ENCODE measurements around the gene NRG3. TPM values are rescaled to one million over a fixed set of nuclear protein-coding genes. Genes with fewer than 3 reads are reported as not detected.

Gene NRG3
- total and polyA plus RNA-seq, 2 of the 4 experiments (the other 2 are of a cell fraction) = not detected

GRCh38 chr10:81911328-81911727 is 36.3 kb downstream of the NRG3 start:
- no peaks in the 10 kb centered on the region for H3K9me1 ChIP-seq (ENCODE audit: insufficient read depth, low read length)
- no peak for ATAC-seq (ENCODE audit: low read depth)
- H3K36me3 ChIP-seq (ENCODE audit: control insufficient read depth, insufficient read depth, low read length) = no peaks in the 10 kb centered on the region
- no peak overlapping the region for H2AK5ac ChIP-seq (ENCODE audit: low read depth, low read length)
- no peak overlapping the region for H3K27ac ChIP-seq (ENCODE audit: insufficient read depth, low read length)
- no peaks in the 10 kb centered on the region for H3K4me1 ChIP-seq (ENCODE audit: control insufficient read depth, insufficient read depth, low read length)
- H2AFZ ChIP-seq (replicated peaks; ENCODE audit: low read length, poor library complexity) = no peak overlapping the region
- in situ Hi-C loops (cut with MboI; ENCODE audit: low sequenced_read_pairs) = no loop called here
- H4K20me1 ChIP-seq (ENCODE audit: insufficient read depth, low read length) = no peaks in the 10 kb centered on the region
- intact Hi-C loops (cut with micrococcal nuclease) = no loop called here
- no peak overlapping the region for H3K4me2 ChIP-seq (ENCODE audit: low read depth, low read length)
- H3K9me3 ChIP-seq (ENCODE audit: control insufficient read depth, insufficient read depth, low read length) = peaks cover 3% of the 10 kb centered on the region
- no peak overlapping the region for H2BK15ac ChIP-seq (ENCODE audit: low read depth, low read length)
- H3K18ac ChIP-seq (ENCODE audit: low read depth, low read length) = no peak overlapping the region
- H4K5ac ChIP-seq (ENCODE audit: low read depth, low read length) = no peak overlapping the region
- DNase-seq = no peak
- no peaks in the 10 kb centered on the region for H3K27me3 ChIP-seq (ENCODE audit: control insufficient read depth, insufficient read depth, low read length)
- dilution Hi-C loops (cut with HindIII; ENCODE audit: low sequenced_read_pairs, unreplicated experiment) = no loop called here
- H3K79me1 ChIP-seq (ENCODE audit: low read depth in 1 of 2, low read length in 2 of 2) = no peaks in the 10 kb centered on the region
- H3K4me3 ChIP-seq (ENCODE audit: insufficient read depth, low read depth, low read length) = no peak overlapping the region
- no peak overlapping the region for H2BK5ac ChIP-seq (ENCODE audit: low read depth, low read length, poor library complexity, severe bottlenecking)
- no peak overlapping the region for H3K56ac ChIP-seq (ENCODE audit: extremely low read depth, insufficient read depth, low read length)
- no peak overlapping the region for H4K91ac ChIP-seq (ENCODE audit: insufficient read depth, low read depth, low read length)
- WGBS, 2 experiments (ENCODE audit: extremely low coverage in 2 of 2, insufficient read length in 1 of 2) = no CpG with 5 or more reads among the region's 3 CpGs
- H2BK20ac ChIP-seq (ENCODE audit: low read depth, low read length) = no peak overlapping the region
- H3K4ac ChIP-seq (ENCODE audit: low read depth, low read length) = no peak overlapping the region
- no peak overlapping the region for H4K8ac ChIP-seq (ENCODE audit: low read depth in 2 of 2, low read length in 2 of 2)
- H3K9ac ChIP-seq (ENCODE audit: low read depth, low read length) = no peak overlapping the region
- ChIA-PET CTCF (no interaction called here), POLR2A (ENCODE audit: unreplicated experiment) (no interaction called here)
- no peak overlapping the region for H2BK120ac ChIP-seq (ENCODE audit: low read depth, low read length)
- BruUV-seq (replicated peaks) = no TSS peak
- H2AK9ac ChIP-seq (replicated peaks; ENCODE audit: low read depth, low read length, poor library complexity) = no peak overlapping the region
- H3K23ac ChIP-seq (ENCODE audit: low read depth, low read length) = no peak overlapping the region
- no peak overlapping the region for H3K14ac ChIP-seq (replicated peaks; ENCODE audit: low read depth, low read length)
- TF ChIP-seq SMC3 (IDR thresholded peaks at IDR 0.05; ENCODE audit: low read depth, low read length) (no peak), RFX5 (IDR thresholded peaks at IDR 0.05; ENCODE audit: low read depth, low read length) (no peak)

Measured in IMR-90 (cell line).